Measurements from ENCODE around the gene AGAP5. TPM values are rescaled to one million over a fixed set of nuclear protein-coding genes. Genes with fewer than 3 reads are reported as not detected.

Gene AGAP5
- total and polyA plus RNA-seq, 2 donors (not counting 1 experiment from before 2014, with no cell fraction given) = 11.5 to 12.9 TPM

GRCh38 chr10:73647875-73648651 is 49.8 kb downstream of the AGAP5 start:
- ATAC-seq (ENCODE audit: low read depth) (no peak), DNase-seq (no peak)
- no peaks in the 10 kb centered on the region for H4K20me1 ChIP-seq (ENCODE audit: control insufficient read depth, insufficient read depth, low read length, poor library complexity, severe bottlenecking)
- ChIA-PET CTCF (interaction anchor here (1.0 to 10.5 kb wide), 3 partner anchors 119 to 384 kb away, joined by 3 to 191 read pairs (median 4); no protein-coding TSS in a partner anchor), POLR2A (no interaction called here)
- Mint-ChIP-seq H3K27me3 (peaks cover 3% of the 10 kb centered on the region), H3K4me3 (peak overlapping the region; percentile 80), H3K4me1 (peaks cover 33% of the 10 kb centered on the region), H3K27ac (no peak overlapping the region), H3K9me3 (ENCODE audit: insufficient read depth) (no peaks in the 10 kb centered on the region)
- 41% methylated on average over 34 of the region's 35 CpGs for WGBS (ENCODE audit: insufficient coverage)
- H3K4me1 ChIP-seq (ENCODE audit: control insufficient read depth in 2 of 2, insufficient read depth in 2 of 2, low read length in 2 of 2) = peaks cover 10 to 28% of the 10 kb centered on the region in 2 donors
- H3K4me3 ChIP-seq (ENCODE audit: control extremely low read depth in 1 of 5, extremely low read depth in 1 of 5, insufficient read depth in 1 of 5, low read depth in 2 of 5, low read length in 4 of 5) = peak overlapping the region; percentile 34 to 80 (median 66)
- H3K9ac ChIP-seq (ENCODE audit: low read length) = peak overlapping the region; percentile 82
- peak overlapping the region; percentile 99 for H2AFZ ChIP-seq (ENCODE audit: insufficient read depth, low read depth, low read length, poor library complexity, severe bottlenecking)
- peaks cover 0 to 10% (median 0%) of the 10 kb centered on the region in 4 experiments for H3K27me3 ChIP-seq (replicated peaks in 1 of 4; ENCODE audit: control extremely low read depth in 1 of 4, control insufficient read depth in 3 of 4, insufficient read depth in 4 of 4, low read length in 3 of 4)
- H3K36me3 ChIP-seq (replicated peaks in 1 of 2; ENCODE audit: control extremely low read depth in 1 of 2, control insufficient read depth in 1 of 2, extremely low read depth in 1 of 2, insufficient read depth in 2 of 2, low read length in 1 of 2) = no peaks in the 10 kb centered on the region
- peak overlapping the region in 1 of 2 donors; percentile 60 for H3K27ac ChIP-seq (ENCODE audit: low read length in 2 of 2)
- H3K9me3 ChIP-seq (ENCODE audit: control extremely low read depth in 1 of 3, control insufficient read depth in 2 of 3, insufficient read depth in 1 of 3, low read length in 2 of 3) = no peaks in the 10 kb centered on the region
- intact Hi-C loops (cut with micrococcal nuclease) = no loop called here
- peak overlapping the region; percentile 98 for H3K4me2 ChIP-seq (replicated peaks; ENCODE audit: low read depth, low read length, poor library complexity, severe bottlenecking)
- TF ChIP-seq EZH2 (IDR thresholded peaks at IDR 0.05; ENCODE audit: borderline replicate concordance, insufficient read depth, low read depth, low read length, poor library complexity, severe bottlenecking) (no peak), CTCF (IDR thresholded peaks at IDR 0.05) (no peak)
- no peaks in the 10 kb centered on the region for H3K79me2 ChIP-seq (ENCODE audit: control insufficient read depth, insufficient read depth, low read length)

Measured in B cell (primary cell).